ENCODE results near the gene ATP6AP1. TPM values are rescaled to one million over a fixed set of nuclear protein-coding genes. Genes with fewer than 3 reads are reported as not detected.

ATP6AP1 gene
- total and polyA plus RNA-seq, 2 donors from 2014 or later = 121 to 205 TPM

GRCh38 chrX:154435171-154435733 lies 6.8 kb downstream of the ATP6AP1 start:
- Histone ChIP-seq H3K36me3 (ENCODE audit: control insufficient read depth in 2 of 3, insufficient read depth in 3 of 3, low read length in 3 of 3) (peaks cover 0 to 13% (median 4%) of the 10 kb centered on the region in 3 donors), H3K4me1 (ENCODE audit: control insufficient read depth in 2 of 3, insufficient read depth in 2 of 3, low read depth in 1 of 3, low read length in 3 of 3) (peaks cover 0 to 16% (median 3%) of the 10 kb centered on the region in 3 donors), H3K4me3 (ENCODE audit: low read length in 3 of 3) (no peak overlapping the region), H3K9ac (ENCODE audit: low read length in 3 of 3) (no peak overlapping the region), H3K27ac (ENCODE audit: low read depth in 2 of 2, low read length in 2 of 2) (no peak overlapping the region), H3K9me3 (ENCODE audit: control insufficient read depth in 2 of 3, insufficient read depth in 1 of 3, low read length in 3 of 3) (no peaks in the 10 kb centered on the region), H3K27me3 (ENCODE audit: control insufficient read depth, insufficient read depth, low read length) (no peaks in the 10 kb centered on the region)
- no peak for FAIRE-seq
- intact Hi-C loops (cut with DNase I) = no loop called here
- TF ChIP-seq CTCF (IDR thresholded peaks at IDR 0.05; ENCODE audit: borderline replicate concordance, extremely low read depth, insufficient read depth) = no peak
- DNase-seq = peak in 1 of 5 donors; percentile 42

GRCh38 chrX:154436374-154436982 lies 8.0 kb downstream of the ATP6AP1 start:
- peaks cover 0 to 13% (median 6%) of the 10 kb centered on the region in 3 donors for H3K36me3 ChIP-seq (ENCODE audit: control insufficient read depth in 2 of 3, insufficient read depth in 3 of 3, low read length in 3 of 3)

GRCh38 chrX:154436983-154437752 lies 8.7 kb downstream of the ATP6AP1 start, which contains the start of gene GDI1:
GDI1 (plus strand) TSS chrX:154437154; CDS start chrX:154437255, 101 bp downstream.
- Histone ChIP-seq H3K4me1 (ENCODE audit: control insufficient read depth in 2 of 3, insufficient read depth in 2 of 3, low read depth in 1 of 3, low read length in 3 of 3) (peaks cover 0 to 10% (median 3%) of the 10 kb centered on the region in 3 donors), H3K27ac (ENCODE audit: low read depth in 2 of 2, low read length in 2 of 2) (peak within 1 kb of the TSS; percentile 51 to 75), H3K36me3 (ENCODE audit: control insufficient read depth in 2 of 3, insufficient read depth in 3 of 3, low read length in 3 of 3) (peaks cover 0 to 13% (median 4%) of the 10 kb centered on the region in 3 donors), H3K9me3 (ENCODE audit: control insufficient read depth in 2 of 3, insufficient read depth in 1 of 3, low read length in 3 of 3) (no peaks in the 10 kb centered on the region), H3K27me3 (ENCODE audit: control insufficient read depth, insufficient read depth, low read length) (no peaks in the 10 kb centered on the region), H3K9ac (ENCODE audit: low read length in 3 of 3) (peak within 1 kb of the TSS in 2 of 3 donors; percentile 49 to 51), H3K4me3 (ENCODE audit: low read length in 3 of 3) (peak within 1 kb of the TSS; percentile 55 to 63 (median 58))
- DNase-seq (peak; percentile 37 to 77 (median 54)), FAIRE-seq (no peak)
- TF ChIP-seq CTCF (IDR thresholded peaks at IDR 0.05; ENCODE audit: borderline replicate concordance, extremely low read depth, insufficient read depth) = no peak
- intact Hi-C loops (cut with DNase I) = no loop called here

More at GRCh38 chrX:154436374-154436982, 8.0 kb downstream of the ATP6AP1 start:
- Histone ChIP-seq H3K9ac (ENCODE audit: low read length in 3 of 3) (no peak overlapping the region), H3K4me3 (ENCODE audit: low read length in 3 of 3) (peak overlapping the region in 1 of 3 donors; percentile 39), H3K27me3 (ENCODE audit: control insufficient read depth, insufficient read depth, low read length) (no peaks in the 10 kb centered on the region), H3K27ac (ENCODE audit: low read depth in 2 of 2, low read length in 2 of 2) (peak overlapping the region; percentile 51 to 75), H3K4me1 (ENCODE audit: control insufficient read depth in 2 of 3, insufficient read depth in 2 of 3, low read depth in 1 of 3, low read length in 3 of 3) (peaks cover 0 to 10% (median 3%) of the 10 kb centered on the region in 3 donors), H3K9me3 (ENCODE audit: control insufficient read depth in 2 of 3, insufficient read depth in 1 of 3, low read length in 3 of 3) (no peaks in the 10 kb centered on the region)
- intact Hi-C loops (cut with DNase I) = no loop called here
- TF ChIP-seq CTCF (IDR thresholded peaks at IDR 0.05; ENCODE audit: borderline replicate concordance, extremely low read depth, insufficient read depth) = no peak
- no peak for FAIRE-seq
- peak in 4 of 5 donors; percentile 36 to 70 (median 48) for DNase-seq
